GM12878 (cell line): Measurements from ENCODE around the gene SLC25A33. TPM values are rescaled to one million over a fixed set of nuclear protein-coding genes. Genes with fewer than 3 reads are reported as not detected.

Experiments used
- BACH1 ChIP-seq: fragments of 450-650 bp; IDR thresholded peaks from 2 replicates; pipeline ENCODE4 v1.6.1; 2017; ENCODE audit warnings: mild to moderate bottlenecking, borderline replicate concordance
- CBX3 ChIP-seq: fragments of 200-600 bp; sonication (generic); IDR thresholded peaks from 2 replicates; pipeline ENCODE4 v1.6.1; 2016; ENCODE audit warnings: low read depth, borderline replicate concordance
- CREM ChIP-seq: IDR thresholded peaks from 2 replicates; pipeline ENCODE4 v1.6.1; 2014; ENCODE audit warnings: antibody characterized with exemption, low read depth
- MTA3 ChIP-seq: IDR thresholded peaks from 2 replicates; pipeline ENCODE4 v1.6.1; 2012; ENCODE audit warnings: low read length, inconsistent platforms, borderline replicate concordance
- MXI1 ChIP-seq: fragments of 150-350 bp; IDR thresholded peaks from 2 replicates; pipeline ENCODE4 v1.6.1; 2011; ENCODE audit warnings: low read depth, mild to moderate bottlenecking, inconsistent platforms, low read length, improper control_type of control experiment
- NBN ChIP-seq: fragments of 450-650 bp; IDR thresholded peaks from 2 replicates; pipeline ENCODE4 v1.6.1; 2016
- NFYB ChIP-seq: IDR thresholded peaks from 2 replicates; pipeline ENCODE4 v1.6.1; 2011; ENCODE audit warnings: low read depth, mild to moderate bottlenecking, low read length, improper control_type of control experiment, moderate library complexity; ENCODE audit not compliant: insufficient read depth
- NR2C1 ChIP-seq: fragments of 450-650 bp; IDR thresholded peaks from 2 replicates; pipeline ENCODE4 v1.6.1; 2017; ENCODE audit warnings: antibody characterized with exemption, mild to moderate bottlenecking, moderate library complexity
- NR2F1 ChIP-seq: fragments of 450-650 bp; conservative IDR thresholded peaks from 2 replicates; pipeline ENCODE4 v1.6.1; 2017; ENCODE audit warnings: mild to moderate bottlenecking
- NRF1 ChIP-seq: conservative IDR thresholded peaks from 2 replicates; pipeline ENCODE4 v1.6.1; 2011; ENCODE audit warnings: mild to moderate bottlenecking, low read depth, low read length, improper control_type of control experiment
- PAX8 ChIP-seq: fragments of 450-650 bp; IDR thresholded peaks from 2 replicates; pipeline ENCODE4 v1.6.1; 2017; ENCODE audit warnings: mild to moderate bottlenecking, moderate library complexity
- POLR2A ChIP-seq: IDR thresholded peaks from 2 replicates; pipeline ENCODE4 v1.6.1; 2011; ENCODE audit warnings: low read depth, mild to moderate bottlenecking, low read length
- RAD21 ChIP-seq: IDR thresholded peaks from 2 replicates; pipeline ENCODE4 v1.6.1; 2011; ENCODE audit warnings: mild to moderate bottlenecking, low read depth, low read length, moderate library complexity; ENCODE audit not compliant: insufficient read depth
- SUPT20H ChIP-seq: IDR thresholded peaks from 2 replicates; pipeline ENCODE4 v1.6.1; 2011; ENCODE audit warnings: low read depth, mild to moderate bottlenecking, low read length, moderate library complexity, borderline replicate concordance; ENCODE audit not compliant: control insufficient read depth
- YBX1 ChIP-seq: fragments of 450-650 bp; IDR thresholded peaks from 2 replicates; pipeline ENCODE4 v1.6.1; 2016; ENCODE audit warnings: antibody characterized with exemption
- polyA plus RNA-seq, 11 experiments: library from polyadenylated mRNA; depleted of rRNA in 4 of 11; unstranded in 6 of 11; stranded (reverse) in 5 of 11; fragments of >200 nt; fragmentation: Nextera tagmentation in 4 of 11; fragmentation: Illumina TruSeq in 1 of 11; extraction: Ambion mirVana in 4 of 11; extraction: Trizol in 1 of 11; gene quantifications; 1 replicate in 1 of 11; 2 replicates in 10 of 11; pipeline versions ENCODE4 v1.2.1 to v1.2.3, GENCODE V29; 2011 to 2016; ENCODE audit warnings: inconsistent platforms in 2 of 11, missing spikeins in 2 of 11, low read depth in 1 of 11
- total RNA-seq, 4 experiments: library from RNA; depleted of rRNA in 3 of 4; stranded (reverse); fragments of >200 nt in 3 of 4; fragmentation: Illumina TruSeq in 1 of 4; extraction: Trizol in 1 of 4; gene quantifications; 2 replicates each; pipeline versions ENCODE4 v1.2.1 to v1.2.3, GENCODE V29; 2013 to 2021
- TF ChIP-seq, protein P1 (sequence below): fragments of 450-650 bp; IDR thresholded peaks from 2 replicates; pipeline ENCODE4 v1.6.1; 2017; ENCODE audit warnings: mild to moderate bottlenecking, moderate library complexity
- TF ChIP-seq, protein P2 (sequence below): IDR thresholded peaks from 2 replicates; pipeline ENCODE4 v1.6.1; 2012; ENCODE audit warnings: low read depth, low read length, improper control_type of control experiment
- TF ChIP-seq, protein P3 (sequence below): IDR thresholded peaks from 2 replicates; pipeline ENCODE4 v1.6.1; 2012; ENCODE audit warnings: low read depth, low read length, improper control_type of control experiment
- TF ChIP-seq, protein P4 (sequence below): fragments of 450-650 bp; IDR thresholded peaks from 2 replicates; pipeline ENCODE4 v1.6.1; 2017; ENCODE audit warnings: mild to moderate bottlenecking, moderate library complexity

Gene SLC25A33
- total and polyA plus RNA-seq, 10 of the 15 experiments (the other 5 are each of a cell fraction or from before 2014, with no cell fraction given), result 1.7 to 11.2 (median 8.4) TPM

DNA sequence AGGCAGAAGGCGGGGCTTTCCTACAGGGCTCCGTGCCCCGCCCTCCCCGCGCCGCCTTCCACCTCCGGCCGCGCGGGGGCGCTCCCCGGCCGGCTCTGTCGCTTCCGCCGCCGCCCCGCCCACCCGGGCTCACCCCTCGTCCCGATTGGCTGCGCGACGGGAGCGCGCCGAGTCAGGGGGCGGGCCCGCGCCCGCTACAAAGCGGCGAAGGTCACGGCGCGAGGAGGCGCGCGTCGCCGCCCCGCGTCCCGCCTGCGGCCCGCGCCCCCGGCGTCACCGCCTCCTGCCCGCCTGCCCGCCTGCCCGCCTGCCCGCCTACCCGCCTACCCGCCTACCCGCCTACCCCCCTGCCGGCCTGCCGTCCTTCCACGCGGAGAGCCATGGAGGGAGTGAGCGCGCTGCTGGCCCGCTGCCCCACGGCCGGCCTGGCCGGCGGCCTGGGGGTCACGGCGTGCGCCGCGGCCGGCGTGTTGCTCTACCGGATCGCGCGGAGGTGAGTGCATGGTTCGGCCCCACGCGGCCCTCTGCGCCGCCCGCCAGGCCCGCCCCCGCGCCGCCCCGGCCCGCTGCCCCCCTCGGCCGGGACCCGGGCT lies 49.4 kb downstream of the SLC25A33 start, which contains the start of gene TMEM201 (continued):
- TF ChIP-seq, protein P1, sequence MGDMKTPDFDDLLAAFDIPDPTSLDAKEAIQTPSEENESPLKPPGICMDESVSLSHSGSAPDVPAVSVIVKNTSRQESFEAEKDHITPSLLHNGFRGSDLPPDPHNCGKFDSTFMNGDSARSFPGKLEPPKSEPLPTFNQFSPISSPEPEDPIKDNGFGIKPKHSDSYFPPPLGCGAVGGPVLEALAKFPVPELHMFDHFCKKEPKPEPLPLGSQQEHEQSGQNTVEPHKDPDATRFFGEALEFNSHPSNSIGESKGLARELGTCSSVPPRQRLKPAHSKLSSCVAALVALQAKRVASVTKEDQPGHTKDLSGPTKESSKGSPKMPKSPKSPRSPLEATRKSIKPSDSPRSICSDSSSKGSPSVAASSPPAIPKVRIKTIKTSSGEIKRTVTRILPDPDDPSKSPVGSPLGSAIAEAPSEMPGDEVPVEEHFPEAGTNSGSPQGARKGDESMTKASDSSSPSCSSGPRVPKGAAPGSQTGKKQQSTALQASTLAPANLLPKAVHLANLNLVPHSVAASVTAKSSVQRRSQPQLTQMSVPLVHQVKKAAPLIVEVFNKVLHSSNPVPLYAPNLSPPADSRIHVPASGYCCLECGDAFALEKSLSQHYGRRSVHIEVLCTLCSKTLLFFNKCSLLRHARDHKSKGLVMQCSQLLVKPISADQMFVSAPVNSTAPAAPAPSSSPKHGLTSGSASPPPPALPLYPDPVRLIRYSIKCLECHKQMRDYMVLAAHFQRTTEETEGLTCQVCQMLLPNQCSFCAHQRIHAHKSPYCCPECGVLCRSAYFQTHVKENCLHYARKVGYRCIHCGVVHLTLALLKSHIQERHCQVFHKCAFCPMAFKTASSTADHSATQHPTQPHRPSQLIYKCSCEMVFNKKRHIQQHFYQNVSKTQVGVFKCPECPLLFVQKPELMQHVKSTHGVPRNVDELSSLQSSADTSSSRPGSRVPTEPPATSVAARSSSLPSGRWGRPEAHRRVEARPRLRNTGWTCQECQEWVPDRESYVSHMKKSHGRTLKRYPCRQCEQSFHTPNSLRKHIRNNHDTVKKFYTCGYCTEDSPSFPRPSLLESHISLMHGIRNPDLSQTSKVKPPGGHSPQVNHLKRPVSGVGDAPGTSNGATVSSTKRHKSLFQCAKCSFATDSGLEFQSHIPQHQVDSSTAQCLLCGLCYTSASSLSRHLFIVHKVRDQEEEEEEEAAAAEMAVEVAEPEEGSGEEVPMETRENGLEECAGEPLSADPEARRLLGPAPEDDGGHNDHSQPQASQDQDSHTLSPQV, result peak; percentile 78; the same call in 1 of the 2 replicates
- TF ChIP-seq SUPT20H (no peak), YBX1 (no peak), NFYB (peak; percentile 81; the same call in 1 of the 2 replicates), BACH1 (peak; percentile 31; the same call in 1 of the 2 replicates), CREM (peak; percentile 23; the same call in 1 of the 2 replicates), NR2F1 (peak; percentile 89), MXI1 (0 out of 2 replicates have a peak, but pooled peaks have one; percentile 30), MTA3 (no peak), RAD21 (peak; percentile 40; the same call in 1 of the 2 replicates), NR2C1 (peak; percentile 77), CBX3 (no peak), PAX8 (no peak), POLR2A (peak; percentile 72), NBN (no peak), NRF1 (no peak)
- TF ChIP-seq, protein P2, sequence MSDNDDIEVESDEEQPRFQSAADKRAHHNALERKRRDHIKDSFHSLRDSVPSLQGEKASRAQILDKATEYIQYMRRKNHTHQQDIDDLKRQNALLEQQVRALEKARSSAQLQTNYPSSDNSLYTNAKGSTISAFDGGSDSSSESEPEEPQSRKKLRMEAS, result no peak
- TF ChIP-seq, protein P3, sequence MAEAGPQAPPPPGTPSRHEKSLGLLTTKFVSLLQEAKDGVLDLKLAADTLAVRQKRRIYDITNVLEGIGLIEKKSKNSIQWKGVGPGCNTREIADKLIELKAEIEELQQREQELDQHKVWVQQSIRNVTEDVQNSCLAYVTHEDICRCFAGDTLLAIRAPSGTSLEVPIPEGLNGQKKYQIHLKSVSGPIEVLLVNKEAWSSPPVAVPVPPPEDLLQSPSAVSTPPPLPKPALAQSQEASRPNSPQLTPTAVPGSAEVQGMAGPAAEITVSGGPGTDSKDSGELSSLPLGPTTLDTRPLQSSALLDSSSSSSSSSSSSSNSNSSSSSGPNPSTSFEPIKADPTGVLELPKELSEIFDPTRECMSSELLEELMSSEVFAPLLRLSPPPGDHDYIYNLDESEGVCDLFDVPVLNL, result 0 out of 2 replicates have a peak, but pooled peaks have one; percentile 17
- TF ChIP-seq, protein P4, sequence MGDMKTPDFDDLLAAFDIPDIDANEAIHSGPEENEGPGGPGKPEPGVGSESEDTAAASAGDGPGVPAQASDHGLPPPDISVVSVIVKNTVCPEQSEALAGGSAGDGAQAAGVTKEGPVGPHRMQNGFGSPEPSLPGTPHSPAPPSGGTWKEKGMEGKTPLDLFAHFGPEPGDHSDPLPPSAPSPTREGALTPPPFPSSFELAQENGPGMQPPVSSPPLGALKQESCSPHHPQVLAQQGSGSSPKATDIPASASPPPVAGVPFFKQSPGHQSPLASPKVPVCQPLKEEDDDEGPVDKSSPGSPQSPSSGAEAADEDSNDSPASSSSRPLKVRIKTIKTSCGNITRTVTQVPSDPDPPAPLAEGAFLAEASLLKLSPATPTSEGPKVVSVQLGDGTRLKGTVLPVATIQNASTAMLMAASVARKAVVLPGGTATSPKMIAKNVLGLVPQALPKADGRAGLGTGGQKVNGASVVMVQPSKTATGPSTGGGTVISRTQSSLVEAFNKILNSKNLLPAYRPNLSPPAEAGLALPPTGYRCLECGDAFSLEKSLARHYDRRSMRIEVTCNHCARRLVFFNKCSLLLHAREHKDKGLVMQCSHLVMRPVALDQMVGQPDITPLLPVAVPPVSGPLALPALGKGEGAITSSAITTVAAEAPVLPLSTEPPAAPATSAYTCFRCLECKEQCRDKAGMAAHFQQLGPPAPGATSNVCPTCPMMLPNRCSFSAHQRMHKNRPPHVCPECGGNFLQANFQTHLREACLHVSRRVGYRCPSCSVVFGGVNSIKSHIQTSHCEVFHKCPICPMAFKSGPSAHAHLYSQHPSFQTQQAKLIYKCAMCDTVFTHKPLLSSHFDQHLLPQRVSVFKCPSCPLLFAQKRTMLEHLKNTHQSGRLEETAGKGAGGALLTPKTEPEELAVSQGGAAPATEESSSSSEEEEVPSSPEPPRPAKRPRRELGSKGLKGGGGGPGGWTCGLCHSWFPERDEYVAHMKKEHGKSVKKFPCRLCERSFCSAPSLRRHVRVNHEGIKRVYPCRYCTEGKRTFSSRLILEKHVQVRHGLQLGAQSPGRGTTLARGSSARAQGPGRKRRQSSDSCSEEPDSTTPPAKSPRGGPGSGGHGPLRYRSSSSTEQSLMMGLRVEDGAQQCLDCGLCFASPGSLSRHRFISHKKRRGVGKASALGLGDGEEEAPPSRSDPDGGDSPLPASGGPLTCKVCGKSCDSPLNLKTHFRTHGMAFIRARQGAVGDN, result peak; percentile 32; the same call in 1 of the 2 replicates
